BJ (cell line): ENCODE measurements around the gene HSPB7. TPM values are rescaled to one million over a fixed set of nuclear protein-coding genes. Genes with fewer than 3 reads are reported as not detected.
"Not testable (repeated sequence)": the region's sequence is repeated elsewhere in the genome, so short reads cannot be mapped to it uniquely, and the experiment has no call there.

Source experiments
- CTCF ChIA-PET: fragments of 350-600 bp; formaldehyde crosslinking; extraction: SDS; loops from one replicate; lab custom pipeline; 2021; ENCODE audit warnings: antibody characterized with exemption, inconsistent platforms; lab: Yijun Ruan, JAX
- POLR2A ChIA-PET: fragments of 300-600 bp; sonication (Branson Sonifier 250); formaldehyde crosslinking; extraction: SDS; loops from one replicate; lab custom pipeline; 2021; ENCODE audit warnings: antibody characterized with exemption; lab: Charles Lee
- DNase-seq: peaks from one replicate; pipeline ENCODE4 v3.0.0-alpha.2; 2011; ENCODE audit warnings: low read depth
- H3K27me3 ChIP-seq: 2 replicates; pipeline ENCODE4 v1.6.0; 2011; ENCODE audit warnings: low read length; ENCODE audit not compliant: control insufficient read depth, insufficient read depth
- H3K36me3 ChIP-seq: 2 replicates; pipeline ENCODE4 v1.5.1; 2011; ENCODE audit warnings: low read length; ENCODE audit not compliant: control insufficient read depth, insufficient read depth
- H3K4me3 ChIP-seq: 2 replicates; pipeline ENCODE4 v1.5.1; 2011; ENCODE audit warnings: low read depth, mild to moderate bottlenecking, control low read depth, low read length
- CTCF ChIP-seq: IDR thresholded peaks from 2 replicates; pipeline ENCODE4 v1.5.1; 2011; ENCODE audit warnings: low read depth, mild to moderate bottlenecking, control low read depth, inconsistent platforms, low read length, moderate library complexity; ENCODE audit not compliant: insufficient read depth
- polyA plus RNA-seq: library from polyadenylated mRNA; depleted of rRNA; stranded (reverse); fragments of >200 nt; gene quantifications from 2 replicates; pipeline ENCODE4 v1.2.3, GENCODE V29; 2011

Gene HSPB7
- polyA plus RNA-seq, 1 experiment: 66.6 TPM

GRCh38 chr1:16061266-16061665, 43.4 kb upstream of the HSPB7 start:
- Histone ChIP-seq H3K36me3 (no peaks in the 10 kb centered on the region), H3K4me3 (no peak overlapping the region), H3K27me3 (0 out of 2 replicates have a peak, but pooled peaks cover 2% of the 10 kb centered on the region)
- no peak for DNase-seq
- ChIA-PET POLR2A (no interaction called here), CTCF (interaction anchor here (1.1 to 1.3 kb wide), 2 partner anchors 12 to 52 kb away, joined by 3 read pairs; no protein-coding TSS in a partner anchor)
- no peak for TF ChIP-seq CTCF

GRCh38 chr1:16058394-16059120, 40.7 kb upstream of the HSPB7 start:
- POLR2A ChIA-PET, H3K36me3 ChIP-seq, H3K27me3 ChIP-seq, H3K4me3 ChIP-seq, DNase-seq: not testable (repeated sequence)
- CTCF ChIA-PET: interaction anchor here (1.1 kb wide), 1 partner anchor 25 kb away, joined by 4 read pairs; no protein-coding TSS in a partner anchor

- H3K27me3 ChIP-seq, POLR2A ChIA-PET, H3K36me3 ChIP-seq, DNase-seq, H3K4me3 ChIP-seq: not testable (repeated sequence)
- CTCF ChIA-PET: interaction anchor here (0.6 to 4.5 kb wide), 7 partner anchors 10 to 45 kb away, joined by 3 to 53 read pairs (median 8); partner anchors contain the start of genes CLCNKB and FAM131C
Observed at GRCh38 chr1:16057314-16057915, 39.6 kb upstream of the HSPB7 start.

- POLR2A ChIA-PET, H3K36me3 ChIP-seq, H3K4me3 ChIP-seq, H3K27me3 ChIP-seq, DNase-seq: not testable (repeated sequence)
- CTCF ChIA-PET: interaction anchor here (0.6 to 4.5 kb wide), 12 partner anchors 8 to 241 kb away, joined by 3 to 53 read pairs (median 8); partner anchors contain the start of genes CLCNKB and FAM131C
Observed at GRCh38 chr1:16056521-16056912, 38.7 kb upstream of the HSPB7 start.

- ChIA-PET CTCF (interaction anchor here (0.6 to 4.5 kb wide), 16 partner anchors 8 to 265 kb away, joined by 3 to 53 read pairs (median 7); partner anchors contain the start of genes CLCNKB, FAM131C and SRARP), POLR2A (no interaction called here)
- Histone ChIP-seq H3K36me3 (no peaks in the 10 kb centered on the region), H3K4me3 (no peak overlapping the region), H3K27me3 (no peaks in the 10 kb centered on the region)
- no peak for DNase-seq
- TF ChIP-seq CTCF: peak; percentile 96
Observed at GRCh38 chr1:16055613-16056520, 38.0 kb upstream of the HSPB7 start.
